MM.1S (cell line): ENCODE data around the gene PIGM.

Experiments used
- DNase-seq: peaks from one replicate; pipeline ENCODE4 v3.0.0-alpha.2; 2015
- H2AFZ ChIP-seq: fragments of 300-600 bp; sonication (generic); 2 replicates; pipeline ENCODE4 v1.6.0; 2016; ENCODE audit warnings: antibody characterized with exemption, low read length
- H3F3A ChIP-seq: fragments of 300-600 bp; sonication (generic); 2 replicates; pipeline ENCODE4 v1.6.1; 2016; ENCODE audit warnings: mild to moderate bottlenecking, antibody characterized with exemption, low read length, moderate library complexity, mixed read lengths; ENCODE audit not compliant: insufficient read depth
- H3K27ac ChIP-seq: fragments of 300-600 bp; sonication (generic); 2 replicates; pipeline ENCODE4 v1.5.1; 2016; ENCODE audit warnings: mild to moderate bottlenecking, low read length
- H3K27me3 ChIP-seq: fragments of 300-600 bp; sonication (generic); replicated peaks from 2 replicates; pipeline ENCODE4 v1.6.0; 2016; ENCODE audit warnings: low read length; ENCODE audit not compliant: insufficient read depth
- H3K36me3 ChIP-seq: fragments of 300-600 bp; sonication (generic); replicated peaks from 2 replicates; pipeline ENCODE4 v1.6.1; 2016; ENCODE audit warnings: mild to moderate bottlenecking, low read length, mixed read lengths; ENCODE audit not compliant: insufficient read depth
- H3K4me1 ChIP-seq: fragments of 300-600 bp; sonication (generic); 2 replicates; pipeline ENCODE4 v1.6.1; 2016; ENCODE audit warnings: low read length, mixed read lengths
- H3K4me2 ChIP-seq: fragments of 300-600 bp; sonication (generic); 2 replicates; pipeline ENCODE4 v1.6.0; 2016; ENCODE audit warnings: low read depth, low read length
- H3K4me3 ChIP-seq: fragments of 300-600 bp; sonication (generic); 2 replicates; pipeline ENCODE4 v1.5.1; 2016; ENCODE audit warnings: low read length, mixed read lengths
- H3K79me2 ChIP-seq: fragments of 300-600 bp; sonication (generic); 2 replicates; pipeline ENCODE4 v1.6.1; 2016; ENCODE audit warnings: mixed run types, low read length, mixed read lengths
- H3K9ac ChIP-seq: fragments of 300-600 bp; sonication (generic); 2 replicates; pipeline ENCODE4 v1.6.1; 2016; ENCODE audit warnings: low read length, mixed read lengths
- H3K9me2 ChIP-seq: fragments of 300-600 bp; sonication (generic); replicated peaks from 2 replicates; pipeline ENCODE4 v1.6.1; 2016; ENCODE audit warnings: mild to moderate bottlenecking, low read length, mixed read lengths; ENCODE audit not compliant: insufficient read depth
- H3K9me3 ChIP-seq: fragments of 300-600 bp; sonication (generic); replicated peaks from 2 replicates; pipeline ENCODE4 v1.6.1; 2016; ENCODE audit warnings: mild to moderate bottlenecking, low read length, mixed read lengths; ENCODE audit not compliant: insufficient read depth
- H4K20me1 ChIP-seq: fragments of 300-600 bp; sonication (generic); 2 replicates; pipeline ENCODE4 v1.6.1; 2016; ENCODE audit warnings: mild to moderate bottlenecking, low read length, moderate library complexity, mixed read lengths; ENCODE audit not compliant: insufficient read depth
- EZH2 ChIP-seq: fragments of 300-600 bp; sonication (generic); optimal IDR thresholded peaks from 2 replicates; pipeline ENCODE3; 2017; ENCODE audit warnings: low read depth, mild to moderate bottlenecking, antibody characterized with exemption, low read length, mixed read lengths
- EZH2phosphoT487 ChIP-seq: fragments of 300-600 bp; sonication (generic); IDR thresholded peaks from 2 replicates; pipeline ENCODE4 v1.6.1; 2018; ENCODE audit warnings: antibody characterized with exemption, low read length
- TF ChIP-seq, protein P1 (sequence below): fragments of 300-600 bp; sonication (generic); IDR thresholded peaks from 2 replicates; pipeline ENCODE4 v1.5.1; 2016; ENCODE audit warnings: antibody characterized with exemption, low read length, mixed read lengths

The PIGM gene

DNA sequence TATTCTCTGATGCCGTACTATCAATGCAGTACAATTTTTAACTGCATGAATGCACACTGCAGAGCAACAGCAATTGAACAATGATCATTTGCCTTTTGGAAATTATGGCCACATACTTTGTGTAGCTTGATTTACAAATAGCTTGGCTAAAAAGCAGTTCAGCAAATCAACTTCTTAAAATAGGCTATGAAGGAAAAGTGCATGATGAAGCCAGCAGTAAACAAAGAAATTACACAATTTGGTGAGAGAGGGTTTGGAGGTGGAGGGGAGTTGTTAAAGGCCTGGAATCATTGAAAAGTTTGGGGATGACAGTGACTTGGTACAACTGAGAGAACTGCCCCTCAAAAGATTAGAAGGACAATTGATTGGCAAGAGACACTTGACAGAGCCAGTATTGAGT, 6.5 kb downstream of the PIGM start:
- no peak overlapping the region for H3K27ac ChIP-seq
- H3K9me3 ChIP-seq, result no peaks in the 10 kb centered on the region
- H4K20me1 ChIP-seq, result no peaks in the 10 kb centered on the region
- H3K36me3 ChIP-seq, result no peaks in the 10 kb centered on the region
- peaks cover 15% of the 10 kb centered on the region for H3K4me1 ChIP-seq
- H3K27me3 ChIP-seq, result no peaks in the 10 kb centered on the region
- H3K4me2 ChIP-seq, result no peak overlapping the region
- no peaks in the 10 kb centered on the region for H3K9me2 ChIP-seq
- no peak overlapping the region for H2AFZ ChIP-seq
- H3K79me2 ChIP-seq, result peaks cover 15% of the 10 kb centered on the region
- no peak overlapping the region for H3K9ac ChIP-seq
- no peak overlapping the region for H3K4me3 ChIP-seq
- no peaks in the 10 kb centered on the region; the same call in 1 of the 2 replicates for H3F3A ChIP-seq
- DNase-seq, result no peak
- no peak for TF ChIP-seq EZH2phosphoT487

DNA sequence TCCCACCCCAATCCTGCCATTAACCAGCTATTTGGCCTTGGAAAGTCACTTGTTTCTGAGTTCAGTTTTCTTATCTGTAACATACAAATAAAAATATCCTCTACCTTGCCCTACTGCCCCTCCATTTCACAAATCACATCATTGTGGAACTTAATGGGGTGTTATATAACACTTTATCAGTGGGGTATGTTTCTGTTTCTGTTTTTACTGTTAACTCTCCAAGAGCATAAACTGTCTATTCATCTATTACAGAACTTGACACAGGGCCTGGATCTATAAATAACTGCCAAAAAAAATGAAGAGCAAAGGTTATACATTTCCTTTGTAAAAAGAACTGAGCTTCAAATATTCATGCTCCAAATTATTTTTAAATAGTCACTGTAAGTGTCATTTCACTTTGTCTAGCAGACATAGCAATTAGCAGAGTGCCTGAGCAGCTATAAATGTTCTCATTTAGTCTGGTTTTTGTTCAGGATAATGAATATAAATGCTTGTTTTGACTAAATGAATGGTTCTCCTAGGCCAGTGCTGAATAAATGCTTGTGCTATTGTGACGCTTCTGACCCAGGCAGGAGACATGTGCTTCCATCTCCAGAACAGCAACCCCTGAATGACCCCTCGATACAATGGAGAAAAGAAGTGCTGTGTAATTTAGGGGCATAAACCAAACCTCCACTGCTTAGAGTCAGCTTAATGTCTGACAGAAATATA, 7.4 kb downstream of the PIGM start:
- Histone ChIP-seq H3F3A (no peaks in the 10 kb centered on the region), H3K27ac (no peak overlapping the region), H3K9ac (no peak overlapping the region), H3K9me2 (no peaks in the 10 kb centered on the region), H2AFZ (no peak overlapping the region), H4K20me1 (no peaks in the 10 kb centered on the region), H3K36me3 (no peaks in the 10 kb centered on the region), H3K79me2 (0 out of 2 replicates have a peak, but pooled peaks cover 8% of the 10 kb centered on the region), H3K4me2 (no peak overlapping the region), H3K27me3 (no peaks in the 10 kb centered on the region), H3K4me1 (peaks cover 10% of the 10 kb centered on the region), H3K9me3 (no peaks in the 10 kb centered on the region), H3K4me3 (no peak overlapping the region)
- DNase-seq, result no peak
- TF ChIP-seq EZH2 (no peak), EZH2phosphoT487 (no peak)
- TF ChIP-seq, protein P1, sequence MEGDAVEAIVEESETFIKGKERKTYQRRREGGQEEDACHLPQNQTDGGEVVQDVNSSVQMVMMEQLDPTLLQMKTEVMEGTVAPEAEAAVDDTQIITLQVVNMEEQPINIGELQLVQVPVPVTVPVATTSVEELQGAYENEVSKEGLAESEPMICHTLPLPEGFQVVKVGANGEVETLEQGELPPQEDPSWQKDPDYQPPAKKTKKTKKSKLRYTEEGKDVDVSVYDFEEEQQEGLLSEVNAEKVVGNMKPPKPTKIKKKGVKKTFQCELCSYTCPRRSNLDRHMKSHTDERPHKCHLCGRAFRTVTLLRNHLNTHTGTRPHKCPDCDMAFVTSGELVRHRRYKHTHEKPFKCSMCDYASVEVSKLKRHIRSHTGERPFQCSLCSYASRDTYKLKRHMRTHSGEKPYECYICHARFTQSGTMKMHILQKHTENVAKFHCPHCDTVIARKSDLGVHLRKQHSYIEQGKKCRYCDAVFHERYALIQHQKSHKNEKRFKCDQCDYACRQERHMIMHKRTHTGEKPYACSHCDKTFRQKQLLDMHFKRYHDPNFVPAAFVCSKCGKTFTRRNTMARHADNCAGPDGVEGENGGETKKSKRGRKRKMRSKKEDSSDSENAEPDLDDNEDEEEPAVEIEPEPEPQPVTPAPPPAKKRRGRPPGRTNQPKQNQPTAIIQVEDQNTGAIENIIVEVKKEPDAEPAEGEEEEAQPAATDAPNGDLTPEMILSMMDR, result no peak

DNA sequence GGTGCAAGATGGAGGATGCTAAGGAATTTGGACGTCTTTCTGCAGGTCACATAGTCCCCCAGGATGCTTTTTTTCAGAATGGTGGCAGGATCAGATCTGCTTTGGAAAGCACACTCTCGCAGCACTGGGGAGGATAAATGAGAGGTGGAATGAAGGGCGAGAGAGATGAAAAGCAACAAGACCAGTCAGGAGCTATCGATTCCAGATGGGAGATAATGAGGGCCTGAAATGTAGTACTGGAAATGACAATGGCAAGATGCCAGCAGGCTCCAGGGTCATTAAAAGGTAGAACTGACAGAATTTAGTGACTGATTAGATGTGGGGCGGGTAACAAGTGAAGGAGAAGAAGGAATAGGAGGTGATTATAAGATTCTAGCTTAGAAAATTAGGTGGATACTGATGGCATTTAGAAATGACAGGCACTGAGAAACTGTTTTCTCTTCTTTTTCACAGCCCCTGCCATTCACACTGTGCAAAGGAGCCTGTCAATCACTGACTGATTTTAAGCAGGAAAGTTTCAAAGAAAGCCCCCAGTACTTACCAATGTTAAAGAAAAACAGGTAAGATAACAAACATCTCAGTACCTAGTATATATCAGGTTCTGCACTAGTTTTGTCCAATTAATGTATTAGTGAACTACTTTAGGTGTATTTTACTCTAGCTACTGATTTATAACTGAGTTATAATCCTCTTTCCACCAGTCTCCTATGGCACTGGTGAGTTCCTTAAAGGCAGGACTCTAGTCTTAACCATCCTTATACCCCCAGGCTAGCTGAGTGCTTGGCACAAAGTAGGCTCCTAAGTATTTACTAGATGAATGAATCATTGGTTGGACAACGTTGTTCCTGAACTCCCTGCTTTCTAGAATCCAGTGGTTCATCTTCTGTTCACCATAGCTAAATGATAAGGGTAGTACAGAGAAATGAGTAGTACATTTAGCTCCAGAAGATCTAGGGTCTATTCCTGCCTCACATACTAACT, 9.2 kb downstream of the PIGM start:
- H3K4me3 ChIP-seq, result no peak overlapping the region
- no peak overlapping the region for H3K4me2 ChIP-seq
- no peaks in the 10 kb centered on the region for H3K79me2 ChIP-seq
- H3K4me1 ChIP-seq, result no peaks in the 10 kb centered on the region
- no peaks in the 10 kb centered on the region for H3K27me3 ChIP-seq
- no peaks in the 10 kb centered on the region for H3K9me3 ChIP-seq
- no peaks in the 10 kb centered on the region for H3K36me3 ChIP-seq
- H3K27ac ChIP-seq, result no peak overlapping the region
- H3K9me2 ChIP-seq, result no peaks in the 10 kb centered on the region
- no peaks in the 10 kb centered on the region for H4K20me1 ChIP-seq
- no peak for DNase-seq
- no peak overlapping the region for H2AFZ ChIP-seq
- TF ChIP-seq, protein P1, result no peak
- no peak for TF ChIP-seq EZH2
- TF ChIP-seq EZH2phosphoT487, result no peak
- H3F3A ChIP-seq, result no peaks in the 10 kb centered on the region
- H3K9ac ChIP-seq, result no peak overlapping the region
